Fibroblast of mammary gland (primary cell): Measurements from ENCODE around the gene ACBD3.
A peak's percentile ranks its signal among the peaks of the same experiment; 100 is the strongest.

Experiments
- DNase-seq: peaks from one replicate; pipeline ENCODE4 v3.0.0-alpha.2; 2010; ENCODE audit warnings: low read depth
- H3K4me3 ChIP-seq: 2 replicates; pipeline ENCODE4 v1.5.1; 2011; ENCODE audit warnings: low read depth, mild to moderate bottlenecking, low read length, moderate library complexity; ENCODE audit not compliant: control insufficient read depth
- CTCF ChIP-seq: conservative IDR thresholded peaks from 2 replicates; pipeline ENCODE4 v1.5.1; 2011; ENCODE audit warnings: low read depth, low read length, inconsistent platforms; ENCODE audit not compliant: control insufficient read depth, insufficient read depth

The ACBD3 gene

GRCh38 chr1:226100436-226101391 is 85.8 kb downstream of the ACBD3 start:
- DNase-seq, result peak; percentile 57
- no peak overlapping the region for H3K4me3 ChIP-seq
- TF ChIP-seq CTCF, result no peak

GRCh38 chr1:226098870-226099835 is 87.4 kb downstream of the ACBD3 start:
- no peak for TF ChIP-seq CTCF
- no peak overlapping the region for H3K4me3 ChIP-seq
- DNase-seq, result peak; percentile 50

- peak; percentile 93 for DNase-seq
- TF ChIP-seq CTCF, result no peak
- H3K4me3 ChIP-seq, result no peak overlapping the region
Observed at GRCh38 chr1:226097866-226098625, 88.5 kb downstream of the ACBD3 start.

GRCh38 chr1:226095286-226095685 is 91.3 kb downstream of the ACBD3 start:
- no peak for DNase-seq
- no peak for TF ChIP-seq CTCF
- no peak overlapping the region for H3K4me3 ChIP-seq
